GM18505 (cell line): ENCODE results near the gene SSTR5.

Experiments used
- ATAC-seq: cut with Tn5 transposase; IDR thresholded peaks from one replicate; pipeline ENCODE4 v1.9.1; 2021; ENCODE audit not compliant: unreplicated experiment
- POLR2A ChIP-seq: IDR thresholded peaks from 4 replicates; pipeline ENCODE4 v1.6.1; 2011; ENCODE audit warnings: borderline replicate concordance; ENCODE audit not compliant: insufficient read depth, insufficient read length; ENCODE audit errors: extremely low read depth

Gene SSTR5

GRCh38 chr16:1121601-1122397 lies 49.3 kb downstream of the SSTR5 start:
- ATAC-seq = no peak
- no peak for TF ChIP-seq POLR2A

GRCh38 chr16:1122398-1122765 lies 49.8 kb downstream of the SSTR5 start:
- TF ChIP-seq POLR2A = no peak
- no peak for ATAC-seq

GRCh38 chr16:1123525-1124230 lies 51.1 kb downstream of the SSTR5 start:
- no peak for ATAC-seq
- no peak for TF ChIP-seq POLR2A

GRCh38 chr16:1124291-1124690 lies 51.7 kb downstream of the SSTR5 start:
- no peak for ATAC-seq
- TF ChIP-seq POLR2A = no peak

- no peak for ATAC-seq
Measured at GRCh38 chr16:1124795-1125194, 52.2 kb downstream of the SSTR5 start.

GRCh38 chr16:1125471-1125870 lies 52.9 kb downstream of the SSTR5 start:
- no peak for ATAC-seq
- no peak for TF ChIP-seq POLR2A

More at GRCh38 chr16:1124795-1125194, 52.2 kb downstream of the SSTR5 start:
- TF ChIP-seq POLR2A = no peak

GRCh38 chr16:1126044-1126443 lies 53.5 kb downstream of the SSTR5 start:
- TF ChIP-seq POLR2A = no peak
- no peak for ATAC-seq

GRCh38 chr16:1126586-1126985 lies 54.0 kb downstream of the SSTR5 start:
- no peak for ATAC-seq
- no peak for TF ChIP-seq POLR2A

- no peak for ATAC-seq
- no peak for TF ChIP-seq POLR2A
Measured at GRCh38 chr16:1127101-1127500, 54.6 kb downstream of the SSTR5 start.

- no peak for ATAC-seq
- TF ChIP-seq POLR2A = no peak
Measured at GRCh38 chr16:1127971-1128715, 55.6 kb downstream of the SSTR5 start.

- no peak for ATAC-seq
- TF ChIP-seq POLR2A = no peak
Measured at GRCh38 chr16:1129106-1129960, 56.8 kb downstream of the SSTR5 start.

- TF ChIP-seq POLR2A = no peak
- no peak for ATAC-seq
Measured at GRCh38 chr16:1130382-1130781, 57.8 kb downstream of the SSTR5 start.
